GM23248 (cell line): Measurements from ENCODE around the gene ENOX1. TPM values are rescaled to one million over a fixed set of nuclear protein-coding genes. Genes with fewer than 3 reads are reported as not detected.

Experiments used
- DNase-seq: peaks from one replicate; pipeline ENCODE4 v3.0.0-alpha.2; 2015
- H2AFZ ChIP-seq: fragments of 200-600 bp; sonication (generic); 2 replicates; pipeline ENCODE4 v1.6.1; 2016; ENCODE audit warnings: antibody characterized with exemption
- H3F3A ChIP-seq: fragments of 200-600 bp; sonication (generic); 2 replicates; pipeline ENCODE4 v1.6.1; 2016; ENCODE audit warnings: mild to moderate bottlenecking, antibody characterized with exemption, mixed run types; ENCODE audit not compliant: insufficient read depth
- H3K27ac ChIP-seq: fragments of 200-600 bp; sonication (generic); 2 replicates; pipeline ENCODE4 v1.5.1; 2016; ENCODE audit warnings: mild to moderate bottlenecking
- H3K27me3 ChIP-seq: fragments of 200-600 bp; sonication (generic); replicated peaks from 2 replicates; pipeline ENCODE4 v1.6.1; 2016; ENCODE audit warnings: mild to moderate bottlenecking; ENCODE audit not compliant: insufficient read depth
- H3K36me3 ChIP-seq: fragments of 200-600 bp; sonication (generic); 2 replicates; pipeline ENCODE4 v1.6.1; 2016; ENCODE audit warnings: low read depth, mild to moderate bottlenecking
- H3K4me1 ChIP-seq: fragments of 200-600 bp; sonication (generic); 2 replicates; pipeline ENCODE4 v1.6.1; 2016; ENCODE audit warnings: mild to moderate bottlenecking; ENCODE audit not compliant: insufficient read depth
- H3K4me2 ChIP-seq: fragments of 200-600 bp; sonication (generic); one replicate; pipeline ENCODE4 v1.6.1; 2016; ENCODE audit warnings: mild to moderate bottlenecking; ENCODE audit not compliant: unreplicated experiment
- H3K4me3 ChIP-seq: fragments of 200-600 bp; sonication (generic); 2 replicates; pipeline ENCODE4 v1.5.1; 2016; ENCODE audit warnings: mild to moderate bottlenecking
- H3K79me2 ChIP-seq: fragments of 200-600 bp; sonication (generic); 2 replicates; pipeline ENCODE4 v1.6.1; 2016; ENCODE audit warnings: mild to moderate bottlenecking; ENCODE audit not compliant: insufficient read depth
- H3K9ac ChIP-seq: fragments of 200-600 bp; sonication (generic); 2 replicates; pipeline ENCODE4 v1.6.1; 2016; ENCODE audit warnings: mild to moderate bottlenecking
- H3K9me2 ChIP-seq: fragments of 200-600 bp; sonication (generic); 2 replicates; pipeline ENCODE4 v1.6.1; 2016; ENCODE audit warnings: mixed run types, mild to moderate bottlenecking, moderate library complexity; ENCODE audit not compliant: insufficient read depth
- H3K9me3 ChIP-seq: fragments of 200-600 bp; sonication (generic); one replicate; pipeline ENCODE4 v1.6.1; 2017; ENCODE audit warnings: low read depth
- H4K20me1 ChIP-seq: fragments of 200-600 bp; sonication (generic); 2 replicates; pipeline ENCODE4 v1.6.0; 2016; ENCODE audit not compliant: insufficient read depth
- EZH2 ChIP-seq: fragments of 200-600 bp; sonication (generic); IDR thresholded peaks from 2 replicates; pipeline ENCODE4 v1.6.1; 2018; ENCODE audit warnings: antibody characterized with exemption, mild to moderate bottlenecking; ENCODE audit not compliant: insufficient read depth, poor library complexity, severe bottlenecking
- EZH2phosphoT487 ChIP-seq: fragments of 200-600 bp; sonication (generic); IDR thresholded peaks from 2 replicates; pipeline ENCODE4 v1.6.1; 2018; ENCODE audit warnings: antibody characterized with exemption, moderate library complexity, mild to moderate bottlenecking, low read depth; ENCODE audit not compliant: insufficient read depth
- WGBS, 2 experiments: methylation state at CpG; one replicate each; pipeline ENCODE4 v1.1.6; 2015 to 2017; ENCODE audit warnings: low lambda C conversion rate in 2 of 2, low coverage in 1 of 2; ENCODE audit errors: missing lambda C conversion rate in 2 of 2; 5-methylcytosine and 5-hydroxymethylcytosine counted together
- in situ Hi-C: fragments of 300-500 bp; cut with MboI; formaldehyde crosslinking; loops from 2 replicates; pipeline ENCODE4 v1.15.0; 2020
- polyA plus RNA-seq: library from polyadenylated mRNA; unstranded; fragments of >200 nt; fragmentation: Nextera tagmentation; extraction: Ambion mirVana; gene quantifications from 2 replicates; pipeline ENCODE4 v1.2.1, GENCODE V29; 2016
- total RNA-seq: library from RNA; depleted of rRNA; stranded (reverse); fragments of >200 nt; shearing (Covaris generic); gene quantifications from 2 replicates; pipeline ENCODE4 v1.2.3, GENCODE V29; 2014

The ENOX1 gene
- total and polyA plus RNA-seq, 2 experiments from 2014 or later: 1.8 to 3.2 TPM

DNA sequence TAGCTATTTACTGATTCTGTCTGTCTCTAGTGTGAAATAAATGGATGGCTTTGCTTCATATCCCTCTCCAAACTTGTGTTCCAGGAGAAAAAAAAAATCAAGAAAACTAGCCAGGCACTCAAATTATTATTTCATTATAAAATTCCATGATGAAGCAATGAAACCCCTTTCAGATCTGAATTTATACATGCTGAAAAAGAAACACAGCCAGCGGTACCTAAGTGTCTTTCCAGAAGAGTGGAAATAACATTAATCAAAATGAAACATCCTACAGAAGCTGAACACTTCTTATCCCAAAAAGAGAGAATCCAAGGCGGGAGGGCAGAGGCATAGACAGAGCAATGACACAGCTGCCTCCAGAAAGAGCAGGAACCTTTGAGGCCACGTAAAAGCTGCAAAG is 15.9 kb downstream of the ENOX1 start:
- whole genome bisulfite sequencing, 2 experiments: 74 to 83% methylated on average over 3 of the region's 3 CpGs
- H3K4me3 ChIP-seq: no peak overlapping the region
- TF ChIP-seq EZH2 (no peak), EZH2phosphoT487 (no peak)
- no peak overlapping the region for H3K4me2 ChIP-seq
- H3K27ac ChIP-seq: no peak overlapping the region
- no peak overlapping the region for H2AFZ ChIP-seq
- H3K9me2 ChIP-seq: no peaks in the 10 kb centered on the region; the same call in 1 of the 2 replicates
- H3K36me3 ChIP-seq: no peaks in the 10 kb centered on the region
- in situ Hi-C loops: no loop called here
- no peaks in the 10 kb centered on the region for H4K20me1 ChIP-seq
- H3K9me3 ChIP-seq: no peaks in the 10 kb centered on the region
- no peak overlapping the region for H3K9ac ChIP-seq
- H3K79me2 ChIP-seq: no peaks in the 10 kb centered on the region
- no peaks in the 10 kb centered on the region for H3F3A ChIP-seq
- 0 out of 2 replicates have a peak, but pooled peaks cover 4% of the 10 kb centered on the region for H3K4me1 ChIP-seq
- H3K27me3 ChIP-seq: no peaks in the 10 kb centered on the region
- DNase-seq: no peak

DNA sequence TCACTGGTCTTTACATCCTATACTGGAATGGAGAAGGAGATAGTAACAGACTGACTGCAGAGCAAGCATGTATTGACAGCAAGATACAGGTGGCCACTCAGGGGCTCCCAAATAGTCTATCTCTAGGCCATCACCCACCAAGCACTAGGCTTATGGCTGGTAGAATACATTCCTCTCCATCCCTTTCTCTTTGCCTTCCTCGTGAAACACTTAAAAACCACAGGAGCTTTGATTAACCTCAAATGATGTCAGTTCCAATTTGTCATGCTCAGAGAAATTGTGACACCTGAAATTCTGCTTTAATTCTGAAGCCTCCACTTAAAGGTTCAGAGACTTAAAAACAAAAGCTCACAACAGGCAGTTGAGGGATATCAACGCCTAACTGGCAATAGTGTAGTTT is 17.2 kb downstream of the ENOX1 start:
- Histone ChIP-seq H3K4me1 (0 out of 2 replicates have a peak, but pooled peaks cover 4% of the 10 kb centered on the region), H3F3A (no peaks in the 10 kb centered on the region), H2AFZ (no peak overlapping the region), H4K20me1 (no peaks in the 10 kb centered on the region), H3K27me3 (no peaks in the 10 kb centered on the region), H3K4me3 (no peak overlapping the region), H3K9me3 (no peaks in the 10 kb centered on the region), H3K9me2 (no peaks in the 10 kb centered on the region; the same call in 1 of the 2 replicates), H3K4me2 (no peak overlapping the region), H3K79me2 (no peaks in the 10 kb centered on the region), H3K27ac (no peak overlapping the region), H3K36me3 (no peaks in the 10 kb centered on the region), H3K9ac (no peak overlapping the region)
- in situ Hi-C loops: no loop called here
- 85 to 91% methylated on average over 2 of the region's 2 CpGs for WGBS, 2 experiments
- TF ChIP-seq EZH2phosphoT487 (no peak), EZH2 (no peak)
- DNase-seq: no peak

DNA sequence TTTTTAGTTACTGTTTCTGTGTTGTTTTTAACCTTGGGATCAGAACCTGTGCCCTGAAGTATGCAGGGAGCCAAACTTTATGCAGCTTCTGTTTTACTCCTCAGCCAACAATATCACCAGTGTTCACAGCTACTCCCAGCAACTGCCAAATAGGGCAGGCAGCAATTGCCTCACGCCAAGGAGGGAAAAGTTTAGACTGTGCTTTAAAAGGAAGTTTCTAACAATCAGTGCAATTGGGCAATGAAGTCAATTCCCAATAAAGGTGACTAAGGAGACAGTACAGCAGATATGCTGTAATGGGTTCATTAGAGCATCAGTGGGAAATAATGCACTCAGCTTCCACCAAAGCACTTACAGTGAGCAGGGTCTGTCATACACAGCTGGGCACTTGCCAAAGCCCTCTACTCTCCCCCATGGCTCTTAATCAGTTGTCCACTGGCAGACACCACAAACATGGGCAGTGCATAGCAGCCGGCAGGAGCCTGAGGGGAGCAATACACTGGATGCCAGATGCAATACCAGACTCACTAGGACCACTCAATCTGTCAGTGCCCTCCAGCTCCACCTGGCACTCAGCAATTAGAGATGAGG is 19.3 kb downstream of the ENOX1 start:
- no peak for TF ChIP-seq EZH2phosphoT487
- no peak for TF ChIP-seq EZH2
- WGBS, 2 experiments: 21 to 34% methylated on average over 2 of the region's 2 CpGs
- Histone ChIP-seq H3K9ac (no peak overlapping the region), H3K27me3 (no peaks in the 10 kb centered on the region), H3K79me2 (no peaks in the 10 kb centered on the region), H3K4me3 (no peak overlapping the region), H3K9me2 (no peaks in the 10 kb centered on the region; the same call in 1 of the 2 replicates), H3K9me3 (no peaks in the 10 kb centered on the region), H3K27ac (no peak overlapping the region), H4K20me1 (no peaks in the 10 kb centered on the region), H3K36me3 (no peaks in the 10 kb centered on the region), H3K4me2 (peak overlapping the region; percentile 28), H2AFZ (peak overlapping the region; percentile 11; the same call in 1 of the 2 replicates), H3K4me1 (0 out of 2 replicates have a peak, but pooled peaks cover 4% of the 10 kb centered on the region), H3F3A (no peaks in the 10 kb centered on the region)
- peak; percentile 33 for DNase-seq
- in situ Hi-C loops: no loop called here

DNA sequence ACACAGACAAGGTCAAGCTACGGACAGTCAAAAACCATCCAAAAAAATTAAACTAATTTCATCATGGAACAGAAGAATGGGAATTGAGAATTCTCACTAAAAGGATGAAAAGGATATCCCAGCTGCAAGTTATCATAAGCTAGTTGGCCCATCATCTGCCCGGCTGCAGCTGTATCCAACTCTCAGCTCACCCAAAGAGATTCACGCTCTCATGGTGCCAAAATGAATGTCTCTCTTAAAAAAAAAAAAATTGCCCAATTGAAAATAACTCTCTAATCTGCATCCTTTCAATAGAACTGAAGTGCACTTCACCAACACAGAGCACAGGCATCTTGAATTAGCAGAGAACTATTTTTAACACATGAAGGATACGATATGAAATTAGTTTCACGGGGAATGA is 20.0 kb downstream of the ENOX1 start:
- 17 to 18% methylated on average over 5 of the region's 5 CpGs for WGBS, 2 experiments
- H3K27me3 ChIP-seq: no peaks in the 10 kb centered on the region
- no peak for DNase-seq
- in situ Hi-C loops: no loop called here
- H3K4me1 ChIP-seq: 0 out of 2 replicates have a peak, but pooled peaks cover 4% of the 10 kb centered on the region
- no peak for TF ChIP-seq EZH2
- no peak for TF ChIP-seq EZH2phosphoT487
- H4K20me1 ChIP-seq: no peaks in the 10 kb centered on the region
- no peak overlapping the region for H3K9ac ChIP-seq
- H3K9me2 ChIP-seq: no peaks in the 10 kb centered on the region; the same call in 1 of the 2 replicates
- H3K4me2 ChIP-seq: peak overlapping the region; percentile 28
- H3K79me2 ChIP-seq: no peaks in the 10 kb centered on the region
- peak overlapping the region; percentile 11; the same call in 1 of the 2 replicates for H2AFZ ChIP-seq
- no peak overlapping the region for H3K27ac ChIP-seq
- H3K36me3 ChIP-seq: no peaks in the 10 kb centered on the region
- H3F3A ChIP-seq: no peaks in the 10 kb centered on the region
- H3K4me3 ChIP-seq: no peak overlapping the region
- no peaks in the 10 kb centered on the region for H3K9me3 ChIP-seq
